Liver (tissue), 3 donors: ENCODE measurements around the gene HNMT.

Experiments used
- EGR1 ChIP-seq, 2 donors: IDR thresholded peaks; 2 replicates each; pipeline ENCODE4 v1.6.1; 2016 to 2018; ENCODE audit warnings: antibody characterized with exemption in 2 of 2, low read depth in 2 of 2
- GABPA ChIP-seq, 2 donors: IDR thresholded peaks in 1 of 2; conservative IDR thresholded peaks in 1 of 2; 2 replicates each; pipeline ENCODE4 v1.6.1; 2016; ENCODE audit warnings: antibody characterized with exemption in 2 of 2, mild to moderate bottlenecking in 1 of 2, moderate library complexity in 1 of 2
- RXRA ChIP-seq, 2 donors: IDR thresholded peaks; 2 replicates each; pipeline ENCODE4 v1.6.1; 2017 to 2018; ENCODE audit warnings: antibody characterized with exemption in 2 of 2, mild to moderate bottlenecking in 1 of 2
- SP1 ChIP-seq: IDR thresholded peaks from 2 replicates; pipeline ENCODE4 v1.6.1; 2018; ENCODE audit warnings: antibody characterized with exemption, mild to moderate bottlenecking
- TAF1 ChIP-seq: conservative IDR thresholded peaks from 2 replicates; pipeline ENCODE4 v1.6.1; 2016; ENCODE audit warnings: antibody characterized with exemption, mild to moderate bottlenecking
- TF ChIP-seq, protein P1 (sequence below): fragments of 150-350 bp; IDR thresholded peaks from 2 replicates; pipeline ENCODE4 v1.5.1; 2017; ENCODE audit warnings: improper control_type of control experiment, low read depth, low read length; ENCODE audit not compliant: missing input control
- TF ChIP-seq, protein P2 (sequence below): IDR thresholded peaks from 2 replicates; pipeline ENCODE4 v1.6.1; 2016; ENCODE audit warnings: antibody characterized with exemption
- TF ChIP-seq, protein P3 (sequence below): IDR thresholded peaks from 2 replicates; pipeline ENCODE4 v1.6.1; 2016; ENCODE audit warnings: antibody characterized with exemption, mild to moderate bottlenecking
- donor health status: healthy.
- donor health status: healthy.

DNA sequence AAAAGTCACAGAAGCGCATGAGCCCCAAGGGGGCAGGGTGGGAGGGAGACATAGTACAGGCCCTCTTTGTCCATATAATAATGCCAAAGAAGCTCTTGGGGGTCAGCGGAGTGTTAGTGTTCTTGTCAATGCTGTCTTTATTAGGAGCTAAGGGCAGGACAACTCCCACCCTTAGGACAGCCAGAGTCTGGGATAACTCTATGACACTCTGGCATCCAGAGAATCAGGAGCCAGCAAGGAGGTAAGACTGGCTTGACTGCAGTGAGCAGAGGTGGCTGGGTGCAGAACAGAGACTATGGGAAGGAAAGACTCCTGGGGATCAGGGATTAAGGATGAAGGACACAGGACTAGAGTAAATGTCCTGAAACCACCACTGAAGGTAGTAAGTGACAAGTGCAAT is 19.0 kb upstream of the HNMT start:
- TF ChIP-seq GABPA (IDR thresholded peaks at IDR 0.05 in 1 of 2, conservative IDR thresholded peaks at IDR 0.05 in 1 of 2) (no peak), TAF1 (no peak), SP1 (no peak), RXRA (IDR thresholded peaks at IDR 0.05) (no peak), EGR1 (IDR thresholded peaks at IDR 0.05; ENCODE audit: low read depth in 2 of 2) (no peak)
- TF ChIP-seq, protein P1, sequence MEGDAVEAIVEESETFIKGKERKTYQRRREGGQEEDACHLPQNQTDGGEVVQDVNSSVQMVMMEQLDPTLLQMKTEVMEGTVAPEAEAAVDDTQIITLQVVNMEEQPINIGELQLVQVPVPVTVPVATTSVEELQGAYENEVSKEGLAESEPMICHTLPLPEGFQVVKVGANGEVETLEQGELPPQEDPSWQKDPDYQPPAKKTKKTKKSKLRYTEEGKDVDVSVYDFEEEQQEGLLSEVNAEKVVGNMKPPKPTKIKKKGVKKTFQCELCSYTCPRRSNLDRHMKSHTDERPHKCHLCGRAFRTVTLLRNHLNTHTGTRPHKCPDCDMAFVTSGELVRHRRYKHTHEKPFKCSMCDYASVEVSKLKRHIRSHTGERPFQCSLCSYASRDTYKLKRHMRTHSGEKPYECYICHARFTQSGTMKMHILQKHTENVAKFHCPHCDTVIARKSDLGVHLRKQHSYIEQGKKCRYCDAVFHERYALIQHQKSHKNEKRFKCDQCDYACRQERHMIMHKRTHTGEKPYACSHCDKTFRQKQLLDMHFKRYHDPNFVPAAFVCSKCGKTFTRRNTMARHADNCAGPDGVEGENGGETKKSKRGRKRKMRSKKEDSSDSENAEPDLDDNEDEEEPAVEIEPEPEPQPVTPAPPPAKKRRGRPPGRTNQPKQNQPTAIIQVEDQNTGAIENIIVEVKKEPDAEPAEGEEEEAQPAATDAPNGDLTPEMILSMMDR, result no peak
- TF ChIP-seq, protein P2, sequence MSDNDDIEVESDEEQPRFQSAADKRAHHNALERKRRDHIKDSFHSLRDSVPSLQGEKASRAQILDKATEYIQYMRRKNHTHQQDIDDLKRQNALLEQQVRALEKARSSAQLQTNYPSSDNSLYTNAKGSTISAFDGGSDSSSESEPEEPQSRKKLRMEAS, result no peak
- TF ChIP-seq, protein P3, sequence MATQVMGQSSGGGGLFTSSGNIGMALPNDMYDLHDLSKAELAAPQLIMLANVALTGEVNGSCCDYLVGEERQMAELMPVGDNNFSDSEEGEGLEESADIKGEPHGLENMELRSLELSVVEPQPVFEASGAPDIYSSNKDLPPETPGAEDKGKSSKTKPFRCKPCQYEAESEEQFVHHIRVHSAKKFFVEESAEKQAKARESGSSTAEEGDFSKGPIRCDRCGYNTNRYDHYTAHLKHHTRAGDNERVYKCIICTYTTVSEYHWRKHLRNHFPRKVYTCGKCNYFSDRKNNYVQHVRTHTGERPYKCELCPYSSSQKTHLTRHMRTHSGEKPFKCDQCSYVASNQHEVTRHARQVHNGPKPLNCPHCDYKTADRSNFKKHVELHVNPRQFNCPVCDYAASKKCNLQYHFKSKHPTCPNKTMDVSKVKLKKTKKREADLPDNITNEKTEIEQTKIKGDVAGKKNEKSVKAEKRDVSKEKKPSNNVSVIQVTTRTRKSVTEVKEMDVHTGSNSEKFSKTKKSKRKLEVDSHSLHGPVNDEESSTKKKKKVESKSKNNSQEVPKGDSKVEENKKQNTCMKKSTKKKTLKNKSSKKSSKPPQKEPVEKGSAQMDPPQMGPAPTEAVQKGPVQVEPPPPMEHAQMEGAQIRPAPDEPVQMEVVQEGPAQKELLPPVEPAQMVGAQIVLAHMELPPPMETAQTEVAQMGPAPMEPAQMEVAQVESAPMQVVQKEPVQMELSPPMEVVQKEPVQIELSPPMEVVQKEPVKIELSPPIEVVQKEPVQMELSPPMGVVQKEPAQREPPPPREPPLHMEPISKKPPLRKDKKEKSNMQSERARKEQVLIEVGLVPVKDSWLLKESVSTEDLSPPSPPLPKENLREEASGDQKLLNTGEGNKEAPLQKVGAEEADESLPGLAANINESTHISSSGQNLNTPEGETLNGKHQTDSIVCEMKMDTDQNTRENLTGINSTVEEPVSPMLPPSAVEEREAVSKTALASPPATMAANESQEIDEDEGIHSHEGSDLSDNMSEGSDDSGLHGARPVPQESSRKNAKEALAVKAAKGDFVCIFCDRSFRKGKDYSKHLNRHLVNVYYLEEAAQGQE, result no peak
